ENCODE data around the gene TBCC. TPM values are rescaled to one million over a fixed set of nuclear protein-coding genes. Genes with fewer than 3 reads are reported as not detected.

Gene TBCC
- total RNA-seq, 4 donors from 2014 or later = 32.0 to 44.2 (median 37.4) TPM

GRCh38 chr6:42696526-42697267, 49.2 kb downstream of the TBCC start:
- Histone ChIP-seq H3K27me3 (no peaks in the 10 kb centered on the region), H3K4me1 (peaks cover 0 to 54% (median 24%) of the 10 kb centered on the region in 3 donors), H3K4me3 (no peak overlapping the region), H3K9me3 (no peaks in the 10 kb centered on the region), H3K36me3 (peaks cover 0 to 22% of the 10 kb centered on the region in 2 donors), H3K27ac (peak overlapping the region in 3 of 4 donors; percentile 25 to 73 (median 52))
- TF ChIP-seq POLR2A (IDR thresholded peaks at IDR 0.05) = no peak
- TF ChIP-seq EP300 (IDR thresholded peaks at IDR 0.05) = no peak
- no peak for TF ChIP-seq POLR2AphosphoS5 (IDR thresholded peaks at IDR 0.05)
- no peak for TF ChIP-seq CTCF (IDR thresholded peaks at IDR 0.05)
- 49 to 50% methylated on average over 6 of the region's 7 CpGs for WGBS, 2 donors (ENCODE audit: low coverage in 1 of 2)
- peak; percentile 32 for ATAC-seq

DNA sequence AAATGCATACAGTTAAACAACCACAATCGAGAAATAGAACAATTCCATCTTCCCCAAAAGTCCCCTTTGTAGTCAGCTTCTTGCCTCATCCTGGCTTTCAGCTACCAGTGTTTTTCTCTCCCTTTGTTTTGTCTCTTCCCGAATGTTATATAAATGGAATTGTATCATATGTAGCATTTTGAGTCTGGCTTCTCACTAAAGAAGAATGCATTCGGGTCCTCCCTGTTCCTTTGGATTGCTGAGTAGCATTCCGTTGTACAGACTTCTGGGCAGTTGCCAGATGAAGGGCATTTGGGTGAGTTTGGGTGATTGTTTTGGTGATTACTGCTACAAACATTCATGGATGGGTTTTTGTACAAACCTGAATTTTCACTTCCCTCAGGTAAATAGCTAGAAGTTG, 51.3 kb downstream of the TBCC start:
- 34 to 45% methylated on average over 4 of the region's 4 CpGs for WGBS, 2 donors (ENCODE audit: low coverage in 1 of 2)
- no peak for TF ChIP-seq EP300 (IDR thresholded peaks at IDR 0.05)
- peak; percentile 16 for TF ChIP-seq POLR2AphosphoS5 (IDR thresholded peaks at IDR 0.05)
- Histone ChIP-seq H3K27me3 (no peaks in the 10 kb centered on the region), H3K36me3 (peaks cover 0 to 43% of the 10 kb centered on the region in 2 donors), H3K4me3 (no peak overlapping the region), H3K4me1 (peaks cover 0 to 59% (median 24%) of the 10 kb centered on the region in 3 donors), H3K27ac (peak overlapping the region in 3 of 4 donors; percentile 66 to 76 (median 73)), H3K9me3 (no peaks in the 10 kb centered on the region)
- no peak for ATAC-seq

Other genes starting within 250 kb of the TBCC start
- 10 to 100 TPM; 27.8 to 44.8 (median 32.8) TPM for gene UBR2, start 182.1 kb downstream of the TBCC start, total RNA-seq
- gene PRPH2, start 23.5 kb downstream of the TBCC start, total RNA-seq = 1 to 10 TPM in 3 of 4 donors, under 1 TPM in 1; 0.31 to 2.1 (median 1.3) TPM
- 10 to 100 TPM; 13.9 to 28.5 (median 23.2) TPM for gene BICRAL, start 35.9 kb upstream of the TBCC start, total RNA-seq
- gene RPL7L1, start 133.5 kb upstream of the TBCC start, total RNA-seq = 100 to 1,000 TPM in 1 of 4 donors, 10 to 100 TPM in 3; 61.1 to 106 (median 87.9) TPM
- not detected for gene PTCRA, start 169.9 kb upstream of the TBCC start, total RNA-seq
- gene CNPY3, start 183.4 kb upstream of the TBCC start, total RNA-seq = 10 to 100 TPM; 23.3 to 37.9 (median 36.8) TPM
- gene GNMT, start 214.7 kb upstream of the TBCC start, total RNA-seq = 1 to 10 TPM in 3 of 4 donors, not detected in 1; 2.6 to 3.6 (median 2.6) TPM
- 10 to 100 TPM in 3 of 4 donors, 1 to 10 TPM in 1; 9.8 to 23.5 (median 21.2) TPM for gene PEX6, start 233.1 kb upstream of the TBCC start, total RNA-seq
- 10 to 100 TPM; 30.0 to 45.1 (median 36.3) TPM for gene PPP2R5D, start 238.5 kb upstream of the TBCC start, total RNA-seq

Data from gastroesophageal sphincter (tissue), 4 donors.